Heart right ventricle (tissue), 16 donors: ENCODE data around the gene TANK. TPM values are rescaled to one million over a fixed set of nuclear protein-coding genes. Genes with fewer than 3 reads are reported as not detected.

Experiments used
- ATAC-seq, 8 donors: fragments of 200-7000 bp; cut with Tn5 transposase; one replicate each; pipeline ENCODE4 v1.9.1; 2020; ENCODE audit warnings: mild to moderate bottlenecking in 8 of 8, moderate library complexity in 8 of 8, moderate number of reproducible peaks in 1 of 8
- DNase-seq, 2 donors: peaks; one replicate each; pipeline ENCODE4 v3.0.0-alpha.2; 2020
- H3K27ac ChIP-seq, 10 donors: fragments of 200-600 bp; sonication (generic) in 2 of 10; one replicate each; pipeline versions ENCODE4 v1.5.0 to v1.8.0; 2020 to 2022; ENCODE audit warnings: mild to moderate bottlenecking in 3 of 10
- H3K27me3 ChIP-seq, 7 donors: fragments of 200-600 bp; one replicate each; pipeline ENCODE4 v1.8.0; 2021 to 2022; ENCODE audit warnings: mild to moderate bottlenecking in 2 of 7
- H3K36me3 ChIP-seq, 9 donors: fragments of 200-600 bp; sonication (generic) in 1 of 9; one replicate each; pipeline versions ENCODE4 v1.5.0 to v1.8.0; 2020 to 2022; ENCODE audit warnings: mild to moderate bottlenecking in 2 of 9
- H3K4me1 ChIP-seq, 9 donors: fragments of 200-600 bp; sonication (generic) in 1 of 9; one replicate each; pipeline versions ENCODE4 v1.5.0 to v1.8.0; 2020 to 2022; ENCODE audit warnings: mild to moderate bottlenecking in 4 of 9
- H3K4me3 ChIP-seq, 10 donors: fragments of 200-600 bp; sonication (generic) in 2 of 10; one replicate each; pipeline versions ENCODE4 v1.5.0 to v1.8.0; 2020 to 2022; ENCODE audit warnings: mild to moderate bottlenecking in 7 of 10, moderate library complexity in 2 of 10
- H3K9me3 ChIP-seq, 11 donors: fragments of 200-600 bp in 10 of 11; sonication (generic) in 2 of 11; one replicate each; pipeline versions ENCODE4 v1.5.0 to v1.8.0; 2013 to 2022; ENCODE audit warnings: mild to moderate bottlenecking in 2 of 11, control low read depth in 1 of 11, moderate library complexity in 1 of 11
- WGBS, 2 donors: extraction: QIAGEN DNeasy Blood & Tissue Kit; methylation state at CpG; one replicate each; pipeline ENCODE4 v1.1.7; 2013; ENCODE audit warnings: inconsistent platforms in 1 of 2; 5-methylcytosine and 5-hydroxymethylcytosine counted together
- intact Hi-C, 10 donors: fragments of 100-400 bp; cut with DNase I; formaldehyde crosslinking; loops; one replicate each; pipeline versions ENCODE4 v1.11.1 to v1.14.2; 2022
- polyA plus RNA-seq, 2 donors: library from polyadenylated mRNA; stranded (reverse); fragments of 200-250 nt; gene quantifications; one replicate each; pipeline ENCODE4 v1.2.3, GENCODE V29; 2013
- total RNA-seq, 10 donors: library from RNA; stranded (reverse); fragmentation: NEBNext Ultra II Directional in 3 of 10; extraction: Animal tissue kit (Norgen Biotek cat#: 25700) in 3 of 10; gene quantifications; one replicate each; pipeline versions ENCODE4 v1.2.1 to v1.2.4, GENCODE V29; 2021 to 2023
- TF ChIP-seq, protein P1 (sequence below), 9 donors: fragments of 200-600 bp; sonication (generic) in 2 of 9; IDR thresholded peaks; one replicate each; pipeline versions ENCODE4 v1.5.0 to v1.8.0; 2021 to 2022; ENCODE audit warnings: antibody characterized with exemption in 9 of 9, mild to moderate bottlenecking in 5 of 9, moderate library complexity in 1 of 9
- donor health status: Arrhythmogenic right ventricular cardiomyopathy.
- donor health status: ischemic (EF 13 %, LVEDD 7.1; RV severe dilation, severe dysfunction).
- donor health status: healthy with polysubstance abuse.
- donor health status: DM: no; HTN: yes; CAD: no.
- donor health status: DM: no; HTN: no; CAD: no.
- donor health status: ischemic (EF 25% LVEDD 6.9; RV normal size, moderate dysfunction).
- donor health status: ischemic (EF 25% LVEDD 5.7; RV mildly dilated, moderate dysfunction).
- donor health status: healthy.
- donor health status: DM: yes; HTN: yes; CAD: no.
- donor health status: Ischemic cardiomyopathy.
- donor health status: ischemic (EF 35%, LVEDD 5.7; RV mildly dilated, moderate dysfunction).
- donor health status: nonischemic (EF 11% LVEDD 7.7; RV severe dilation, severe dysfunction).
- donor health status: DM: yes; HTN: yes; CAD: no.
- donor health status: PGD.
- donor health status: ischemic (EF 29% LVEDD 5.4; RV normal size, mild dysfunction).
- donor health status: nonischemic (EF 23%, LVEDD 6.1; RV moderate dilation, normal function).

TANK gene
- total and polyA plus RNA-seq, 12 donors: 20.4 to 39.7 (median 30.6) TPM

DNA sequence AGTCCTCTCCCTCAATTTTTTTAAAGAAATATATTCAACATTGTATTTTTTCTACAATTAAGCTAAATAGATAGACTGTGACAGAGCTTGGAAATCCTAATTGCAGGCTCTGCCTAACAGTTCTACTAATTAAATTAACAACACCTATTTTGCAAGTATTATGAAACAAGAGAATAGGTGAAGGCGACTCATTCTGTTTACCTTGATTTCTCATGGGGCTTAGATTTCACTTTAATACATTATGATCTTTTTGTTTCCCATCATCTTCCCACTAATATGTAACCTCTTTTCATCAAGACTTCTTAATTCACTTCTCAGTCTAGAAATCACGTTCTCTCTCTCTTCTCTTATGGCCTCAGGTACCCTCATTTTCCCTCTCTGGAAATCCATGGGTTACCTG is 42.7 kb upstream of the TANK start:
- Histone ChIP-seq H3K4me1 (peaks cover 0 to 5% (median under 1%) of the 10 kb centered on the region in 9 donors), H3K27ac (no peak overlapping the region), H3K9me3 (no peaks in the 10 kb centered on the region), H3K36me3 (no peaks in the 10 kb centered on the region), H3K27me3 (no peaks in the 10 kb centered on the region), H3K4me3 (no peak overlapping the region)
- intact Hi-C loops: no loop called here
- DNase-seq (no peak), ATAC-seq (no peak)
- TF ChIP-seq, protein P1, sequence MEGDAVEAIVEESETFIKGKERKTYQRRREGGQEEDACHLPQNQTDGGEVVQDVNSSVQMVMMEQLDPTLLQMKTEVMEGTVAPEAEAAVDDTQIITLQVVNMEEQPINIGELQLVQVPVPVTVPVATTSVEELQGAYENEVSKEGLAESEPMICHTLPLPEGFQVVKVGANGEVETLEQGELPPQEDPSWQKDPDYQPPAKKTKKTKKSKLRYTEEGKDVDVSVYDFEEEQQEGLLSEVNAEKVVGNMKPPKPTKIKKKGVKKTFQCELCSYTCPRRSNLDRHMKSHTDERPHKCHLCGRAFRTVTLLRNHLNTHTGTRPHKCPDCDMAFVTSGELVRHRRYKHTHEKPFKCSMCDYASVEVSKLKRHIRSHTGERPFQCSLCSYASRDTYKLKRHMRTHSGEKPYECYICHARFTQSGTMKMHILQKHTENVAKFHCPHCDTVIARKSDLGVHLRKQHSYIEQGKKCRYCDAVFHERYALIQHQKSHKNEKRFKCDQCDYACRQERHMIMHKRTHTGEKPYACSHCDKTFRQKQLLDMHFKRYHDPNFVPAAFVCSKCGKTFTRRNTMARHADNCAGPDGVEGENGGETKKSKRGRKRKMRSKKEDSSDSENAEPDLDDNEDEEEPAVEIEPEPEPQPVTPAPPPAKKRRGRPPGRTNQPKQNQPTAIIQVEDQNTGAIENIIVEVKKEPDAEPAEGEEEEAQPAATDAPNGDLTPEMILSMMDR (IDR thresholded peaks at IDR 0.05): no peak
- WGBS, 2 donors: 93 to 95% methylated on average over 2 of the region's 2 CpGs

DNA sequence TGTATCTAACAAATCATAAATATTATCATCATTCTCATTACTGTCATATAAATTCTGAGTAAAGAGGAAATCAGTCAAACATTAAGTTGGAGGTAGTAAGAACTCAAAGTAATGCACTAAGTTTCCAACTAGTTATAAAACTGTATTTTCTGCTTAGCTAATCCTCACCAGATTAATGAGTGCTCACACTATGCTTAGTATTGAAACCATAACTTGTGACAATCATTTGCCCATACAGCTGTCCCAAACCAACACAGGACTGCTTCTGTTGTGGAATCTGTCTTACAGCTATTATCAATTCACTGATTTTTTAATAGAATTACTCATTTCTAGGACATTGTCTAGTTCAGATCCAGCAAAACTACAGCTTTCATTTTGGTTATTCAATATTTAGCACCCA is 41.5 kb upstream of the TANK start:
- intact Hi-C loops: no loop called here
- TF ChIP-seq, protein P1 (IDR thresholded peaks at IDR 0.05): no peak

DNA sequence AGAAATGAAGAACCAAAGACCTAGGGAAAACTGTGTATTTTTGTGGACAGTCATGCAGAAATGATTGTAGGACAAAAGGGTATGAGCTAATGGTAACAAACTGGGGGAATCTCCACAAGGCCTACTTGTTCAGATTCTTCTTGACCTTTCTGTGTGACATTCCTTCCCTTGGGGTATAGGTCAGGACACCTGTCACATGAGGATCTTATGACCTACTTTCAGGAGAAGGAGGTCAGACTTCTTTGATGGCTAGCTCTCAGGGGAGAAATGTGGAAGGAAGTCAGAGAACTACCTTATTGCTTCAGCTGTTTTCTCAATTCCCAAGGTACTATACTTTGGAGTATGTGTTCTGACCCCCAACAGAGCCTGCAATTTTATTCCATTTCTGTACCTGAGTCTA is 40.7 kb upstream of the TANK start:
- TF ChIP-seq, protein P1 (IDR thresholded peaks at IDR 0.05): no peak
- H3K4me3 ChIP-seq: no peak overlapping the region
- intact Hi-C loops: no loop called here
- no peak for DNase-seq
- H3K27ac ChIP-seq: no peak overlapping the region
- H3K36me3 ChIP-seq: no peaks in the 10 kb centered on the region
- H3K27me3 ChIP-seq: no peaks in the 10 kb centered on the region
- peaks cover 0 to 24% (median 11%) of the 10 kb centered on the region in 9 donors for H3K4me1 ChIP-seq
- no peak for ATAC-seq
- H3K9me3 ChIP-seq: no peaks in the 10 kb centered on the region

More for the DNA sequence above, 41.5 kb upstream of the TANK start:
- no peak for DNase-seq
- H3K4me1 ChIP-seq: peaks cover 0 to 17% (median 9%) of the 10 kb centered on the region in 9 donors
- no peak overlapping the region for H3K27ac ChIP-seq
- no peak overlapping the region for H3K4me3 ChIP-seq
- no peaks in the 10 kb centered on the region for H3K36me3 ChIP-seq
- no peaks in the 10 kb centered on the region for H3K9me3 ChIP-seq
- no peaks in the 10 kb centered on the region for H3K27me3 ChIP-seq
- ATAC-seq: no peak

DNA sequence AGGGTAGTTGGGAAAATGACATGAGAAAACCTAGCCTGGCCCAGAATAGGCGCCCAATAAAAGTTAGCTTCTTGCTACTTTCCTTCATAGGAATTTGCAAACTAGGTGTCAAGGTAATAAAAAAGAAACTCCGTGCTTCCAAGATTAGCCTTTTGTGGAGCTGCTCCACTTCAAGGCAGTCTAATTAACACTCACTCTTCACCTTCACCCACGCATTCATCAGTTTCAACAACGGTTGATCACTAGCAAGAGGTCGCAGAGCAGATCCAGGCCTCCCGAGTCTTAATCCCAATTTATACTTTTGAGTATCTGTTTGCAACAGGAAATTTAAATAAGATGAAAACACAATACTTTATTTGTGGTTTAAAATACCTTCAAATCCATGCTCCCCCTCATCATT is 39.5 kb upstream of the TANK start:
- H3K27me3 ChIP-seq: no peaks in the 10 kb centered on the region
- H3K9me3 ChIP-seq: no peaks in the 10 kb centered on the region
- no peak overlapping the region for H3K4me3 ChIP-seq
- no peaks in the 10 kb centered on the region for H3K36me3 ChIP-seq
- intact Hi-C loops: no loop called here
- TF ChIP-seq, protein P1 (IDR thresholded peaks at IDR 0.05): no peak
- 74 to 84% methylated on average over 6 of the region's 6 CpGs for WGBS, 2 donors
- DNase-seq: no peak
- no peak overlapping the region for H3K27ac ChIP-seq
- ATAC-seq: no peak
- peaks cover 0 to 27% (median 11%) of the 10 kb centered on the region in 9 donors for H3K4me1 ChIP-seq

DNA sequence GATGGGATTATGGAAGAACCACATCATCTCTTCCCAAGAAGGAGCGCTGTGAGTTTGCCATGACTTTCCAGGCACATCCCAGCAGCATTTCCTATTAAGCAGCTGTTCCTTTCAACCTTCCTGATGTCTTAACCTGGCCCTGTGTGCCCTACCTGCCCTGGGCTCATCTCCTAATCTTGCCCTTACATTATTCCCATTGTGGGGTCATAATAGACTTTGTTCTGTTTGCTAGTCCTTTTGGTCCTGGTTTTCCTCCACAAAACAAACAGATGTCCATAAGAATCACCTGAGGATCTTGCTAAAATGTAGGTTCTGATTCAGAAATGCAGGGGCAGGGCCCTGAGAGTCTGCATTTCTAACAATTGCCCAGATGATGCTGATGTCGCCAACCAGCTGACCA is 38.6 kb upstream of the TANK start:
- Histone ChIP-seq H3K9me3 (no peaks in the 10 kb centered on the region), H3K4me3 (no peak overlapping the region), H3K27me3 (no peaks in the 10 kb centered on the region), H3K36me3 (no peaks in the 10 kb centered on the region), H3K27ac (no peak overlapping the region), H3K4me1 (peaks cover 0 to 27% (median 11%) of the 10 kb centered on the region in 9 donors)
- TF ChIP-seq, protein P1 (IDR thresholded peaks at IDR 0.05): no peak
- 87 to 100% methylated on average over 2 of the region's 2 CpGs for WGBS, 2 donors
- ATAC-seq (no peak), DNase-seq (no peak)
- intact Hi-C loops: no loop called here
